ENCODE measurements around the gene SLC22A4. TPM values are rescaled to one million over a fixed set of nuclear protein-coding genes. Genes with fewer than 3 reads are reported as not detected.
A peak's percentile ranks its signal among the peaks of the same experiment; 100 is the strongest.

The SLC22A4 gene
- total RNA-seq, 1 donor from 2014 or later = 0.48 TPM

- H3K4me1 Mint-ChIP-seq (ENCODE audit: low read depth) = no peaks in the 10 kb centered on the region
- no peak overlapping the region for H3K4me3 Mint-ChIP-seq (ENCODE audit: low read depth)
- no peaks in the 10 kb centered on the region for H3K36me3 Mint-ChIP-seq (ENCODE audit: insufficient read depth)
- TF ChIP-seq CTCF (IDR thresholded peaks at IDR 0.05; ENCODE audit: unreplicated experiment) = no peak
- H3K27ac Mint-ChIP-seq = no peak overlapping the region
- no peaks in the 10 kb centered on the region for H3K27me3 Mint-ChIP-seq
- DNase-seq (ENCODE audit: low spot score, unreplicated experiment) = no peak
- H3K9me3 Mint-ChIP-seq (ENCODE audit: low read depth) = no peaks in the 10 kb centered on the region
Measured at GRCh38 chr5:132315529-132316067, 21.4 kb downstream of the SLC22A4 start.

- no peak overlapping the region for H3K4me3 Mint-ChIP-seq (ENCODE audit: low read depth)
- H3K4me1 Mint-ChIP-seq (ENCODE audit: low read depth) = peaks cover 9% of the 10 kb centered on the region
- TF ChIP-seq CTCF (IDR thresholded peaks at IDR 0.05; ENCODE audit: unreplicated experiment) = no peak
- no peak for DNase-seq (ENCODE audit: low spot score, unreplicated experiment)
- no peaks in the 10 kb centered on the region for H3K9me3 Mint-ChIP-seq (ENCODE audit: low read depth)
- H3K27ac Mint-ChIP-seq = no peak overlapping the region
- H3K27me3 Mint-ChIP-seq = no peaks in the 10 kb centered on the region
- no peaks in the 10 kb centered on the region for H3K36me3 Mint-ChIP-seq (ENCODE audit: insufficient read depth)
Measured at GRCh38 chr5:132319975-132320374, 25.8 kb downstream of the SLC22A4 start.

- Mint-ChIP-seq H3K4me3 (ENCODE audit: low read depth) (no peak overlapping the region), H3K4me1 (ENCODE audit: low read depth) (peaks cover 10% of the 10 kb centered on the region), H3K27ac (peak overlapping the region; percentile 39), H3K27me3 (no peaks in the 10 kb centered on the region), H3K36me3 (ENCODE audit: insufficient read depth) (no peaks in the 10 kb centered on the region), H3K9me3 (ENCODE audit: low read depth) (no peaks in the 10 kb centered on the region)
- no peak for TF ChIP-seq CTCF (IDR thresholded peaks at IDR 0.05; ENCODE audit: unreplicated experiment)
- DNase-seq (ENCODE audit: low spot score, unreplicated experiment) = no peak
Measured at GRCh38 chr5:132321109-132321721, 27.0 kb downstream of the SLC22A4 start.

GRCh38 chr5:132322266-132322665 is 28.1 kb downstream of the SLC22A4 start:
- no peak for TF ChIP-seq CTCF (IDR thresholded peaks at IDR 0.05; ENCODE audit: unreplicated experiment)
- Mint-ChIP-seq H3K9me3 (ENCODE audit: low read depth) (no peaks in the 10 kb centered on the region), H3K27me3 (no peaks in the 10 kb centered on the region), H3K4me1 (ENCODE audit: low read depth) (peaks cover 10% of the 10 kb centered on the region), H3K36me3 (ENCODE audit: insufficient read depth) (no peaks in the 10 kb centered on the region), H3K4me3 (ENCODE audit: low read depth) (no peak overlapping the region), H3K27ac (peak overlapping the region; percentile 59)
- no peak for DNase-seq (ENCODE audit: low spot score, unreplicated experiment)

GRCh38 chr5:132323202-132323601 is 29.0 kb downstream of the SLC22A4 start:
- no peak for DNase-seq (ENCODE audit: low spot score, unreplicated experiment)
- Mint-ChIP-seq H3K27ac (peak overlapping the region; percentile 47), H3K4me3 (ENCODE audit: low read depth) (no peak overlapping the region), H3K4me1 (ENCODE audit: low read depth) (peaks cover 10% of the 10 kb centered on the region), H3K36me3 (ENCODE audit: insufficient read depth) (no peaks in the 10 kb centered on the region), H3K9me3 (ENCODE audit: low read depth) (no peaks in the 10 kb centered on the region), H3K27me3 (no peaks in the 10 kb centered on the region)
- no peak for TF ChIP-seq CTCF (IDR thresholded peaks at IDR 0.05; ENCODE audit: unreplicated experiment)

Data from progenitor cell of endocrine pancreas (in vitro differentiated cells).